ENCODE measurements around the gene BNIP5. TPM values are rescaled to one million over a fixed set of nuclear protein-coding genes. Genes with fewer than 3 reads are reported as not detected.

Gene BNIP5
- total and polyA plus RNA-seq, 10 donors, result 0.05 TPM; not detected in 9

GRCh38 chr6:36269834-36270705, 66.6 kb downstream of the BNIP5 start, which contains the start of gene PNPLA1:
PNPLA1 (plus strand) TSS chr6:36270060; CDS start chr6:36270460, 400 bp downstream.
- no peak for DNase-seq
- peaks cover 0 to 22% (median 0%) of the 10 kb centered on the region in 7 donors for H3K27me3 ChIP-seq (replicated peaks in 1 of 7)
- 78 to 86% (median 80%) methylated on average over 29 to 32 of the region's 32 CpGs for WGBS, 5 donors
- TF ChIP-seq POLR2A (IDR thresholded peaks at IDR 0.05) (no peak), CTCF (IDR thresholded peaks at IDR 0.05 in 8 of 11, conservative IDR thresholded peaks at IDR 0.05 in 3 of 11) (no peak), POLR2AphosphoS5 (IDR thresholded peaks at IDR 0.05) (no peak)
- no peak within 1 kb of the TSS for H3K27ac ChIP-seq
- H3K4me3 ChIP-seq, result no peak within 1 kb of the TSS
- intact Hi-C loops (cut with DNase I; ENCODE audit: low total_unique reads), result no loop called here
- H3K4me1 ChIP-seq, result no peaks in the 10 kb centered on the region
- H3K36me3 ChIP-seq, result no peaks in the 10 kb centered on the region
- peaks cover 0 to 18% (median 12%) of the 10 kb centered on the region in 8 donors for H3K9me3 ChIP-seq

GRCh38 chr6:36268478-36269275, 68.0 kb downstream of the BNIP5 start:
- TF ChIP-seq POLR2AphosphoS5 (IDR thresholded peaks at IDR 0.05), result no peak
- no peak for TF ChIP-seq CTCF (IDR thresholded peaks at IDR 0.05 in 8 of 11, conservative IDR thresholded peaks at IDR 0.05 in 3 of 11)
- TF ChIP-seq POLR2A (IDR thresholded peaks at IDR 0.05), result no peak
- H3K4me1 ChIP-seq, result no peaks in the 10 kb centered on the region
- H3K27me3 ChIP-seq (replicated peaks in 1 of 7), result peaks cover 0 to 22% (median 0%) of the 10 kb centered on the region in 7 donors
- 76 to 83% (median 81%) methylated on average over 10 to 12 of the region's 12 CpGs for WGBS, 5 donors
- H3K4me3 ChIP-seq, result no peak overlapping the region
- no peak for DNase-seq
- H3K9me3 ChIP-seq, result peaks cover 0 to 21% (median 12%) of the 10 kb centered on the region in 8 donors
- no peaks in the 10 kb centered on the region for H3K36me3 ChIP-seq
- no peak overlapping the region for H3K27ac ChIP-seq
- intact Hi-C loops (cut with DNase I; ENCODE audit: low total_unique reads), result no loop called here

- no peak for DNase-seq
- H3K36me3 ChIP-seq, result no peaks in the 10 kb centered on the region
- no peaks in the 10 kb centered on the region for H3K4me1 ChIP-seq
- WGBS, 5 donors, result 89 to 97% (median 94%) methylated on average over 4 of the region's 4 CpGs
- TF ChIP-seq POLR2A (IDR thresholded peaks at IDR 0.05) (no peak), POLR2AphosphoS5 (IDR thresholded peaks at IDR 0.05) (no peak), CTCF (IDR thresholded peaks at IDR 0.05 in 8 of 11, conservative IDR thresholded peaks at IDR 0.05 in 3 of 11) (no peak)
- peaks cover 0 to 21% (median 12%) of the 10 kb centered on the region in 8 donors for H3K9me3 ChIP-seq
- intact Hi-C loops (cut with DNase I; ENCODE audit: low total_unique reads), result no loop called here
- H3K27ac ChIP-seq, result no peak overlapping the region
- H3K4me3 ChIP-seq, result no peak overlapping the region
- peaks cover 0 to 22% (median 0%) of the 10 kb centered on the region in 7 donors for H3K27me3 ChIP-seq (replicated peaks in 1 of 7)
Observed at GRCh38 chr6:36267731-36268477, 68.8 kb downstream of the BNIP5 start.

All from spleen (tissue), 11 donors.